Transverse colon (tissue), 4 donors: Measurements from ENCODE around the gene SLC25A36.

Experiments used
- POLR2A ChIP-seq: fragments of 450-650 bp; IDR thresholded peaks from one replicate; pipeline ENCODE4 v1.6.1; 2016; ENCODE audit warnings: antibody characterized with exemption, mild to moderate bottlenecking, moderate library complexity
- POLR2AphosphoS5 ChIP-seq, 3 donors: sonication (generic); formaldehyde crosslinking; IDR thresholded peaks; one replicate each; pipeline ENCODE4 v1.6.1; 2016; ENCODE audit warnings: antibody characterized with exemption in 3 of 3
- TF ChIP-seq, protein P1 (sequence below), 5 experiments: fragments of 200-600 bp in 3 of 5; fragments of 450-650 bp in 2 of 5; sonication (generic) in 3 of 5; IDR thresholded peaks; 1 replicate in 2 of 5; 2 replicates in 3 of 5; pipeline ENCODE4 v1.5.1; 2016 to 2017; ENCODE audit warnings: antibody characterized with exemption in 5 of 5, inconsistent platforms in 3 of 5, mild to moderate bottlenecking in 2 of 5, moderate library complexity in 1 of 5

DNA sequence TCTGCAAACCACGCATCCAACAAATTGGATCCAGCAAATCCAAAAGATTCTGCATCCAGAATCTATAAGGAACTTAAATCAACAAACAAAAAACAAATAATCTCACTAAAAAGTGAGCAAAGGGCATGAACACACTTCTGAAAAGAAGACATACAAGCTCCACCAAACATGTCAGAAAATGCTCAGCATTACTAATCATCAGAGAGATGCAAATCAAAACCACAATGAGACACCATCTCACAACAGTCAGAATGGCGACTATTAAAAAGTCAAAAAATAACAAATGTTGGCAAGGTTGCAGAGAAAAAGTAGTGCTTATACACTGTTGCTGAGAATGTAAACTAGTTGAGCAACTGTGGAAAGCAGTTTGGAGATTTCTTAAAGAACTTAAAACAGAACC, 21.6 kb upstream of the SLC25A36 start:
- TF ChIP-seq, protein P1, sequence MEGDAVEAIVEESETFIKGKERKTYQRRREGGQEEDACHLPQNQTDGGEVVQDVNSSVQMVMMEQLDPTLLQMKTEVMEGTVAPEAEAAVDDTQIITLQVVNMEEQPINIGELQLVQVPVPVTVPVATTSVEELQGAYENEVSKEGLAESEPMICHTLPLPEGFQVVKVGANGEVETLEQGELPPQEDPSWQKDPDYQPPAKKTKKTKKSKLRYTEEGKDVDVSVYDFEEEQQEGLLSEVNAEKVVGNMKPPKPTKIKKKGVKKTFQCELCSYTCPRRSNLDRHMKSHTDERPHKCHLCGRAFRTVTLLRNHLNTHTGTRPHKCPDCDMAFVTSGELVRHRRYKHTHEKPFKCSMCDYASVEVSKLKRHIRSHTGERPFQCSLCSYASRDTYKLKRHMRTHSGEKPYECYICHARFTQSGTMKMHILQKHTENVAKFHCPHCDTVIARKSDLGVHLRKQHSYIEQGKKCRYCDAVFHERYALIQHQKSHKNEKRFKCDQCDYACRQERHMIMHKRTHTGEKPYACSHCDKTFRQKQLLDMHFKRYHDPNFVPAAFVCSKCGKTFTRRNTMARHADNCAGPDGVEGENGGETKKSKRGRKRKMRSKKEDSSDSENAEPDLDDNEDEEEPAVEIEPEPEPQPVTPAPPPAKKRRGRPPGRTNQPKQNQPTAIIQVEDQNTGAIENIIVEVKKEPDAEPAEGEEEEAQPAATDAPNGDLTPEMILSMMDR (IDR thresholded peaks at IDR 0.05): no peak
- no peak for TF ChIP-seq POLR2AphosphoS5 (IDR thresholded peaks at IDR 0.05)
- TF ChIP-seq POLR2A: no peak
